Upper lobe of left lung (tissue), 6 donors: Measurements from ENCODE around the gene NEK4. TPM values are rescaled to one million over a fixed set of nuclear protein-coding genes. Genes with fewer than 3 reads are reported as not detected.

Source experiments
- ATAC-seq, 2 donors: fragments of 200-7000 bp; cut with Tn5 transposase; one replicate each; pipeline ENCODE4 v1.9.1; 2022; ENCODE audit warnings: mild to moderate bottlenecking in 2 of 2, moderate library complexity in 2 of 2; ENCODE audit not compliant: low FRiP score in 2 of 2
- DNase-seq, 2 donors: peaks; one replicate each; pipeline ENCODE4 v3.0.0-alpha.2; 2019 to 2020
- H3K27ac ChIP-seq, 4 donors: fragments of 200-600 bp; sonication (generic); one replicate each; pipeline ENCODE4 v1.5.1; 2016 to 2019
- H3K27me3 ChIP-seq, 4 donors: fragments of 200-600 bp; sonication (generic); one replicate each; pipeline ENCODE4 v1.5.1; 2017 to 2019
- H3K36me3 ChIP-seq, 4 donors: fragments of 200-600 bp; sonication (generic); one replicate each; pipeline ENCODE4 v1.5.1; 2016 to 2019
- H3K4me1 ChIP-seq, 4 donors: fragments of 200-600 bp; sonication (generic); one replicate each; pipeline ENCODE4 v1.5.1; 2018 to 2019
- H3K4me3 ChIP-seq, 4 donors: fragments of 200-600 bp; sonication (generic); one replicate each; pipeline ENCODE4 v1.5.1; 2017 to 2019; ENCODE audit warnings: mild to moderate bottlenecking in 2 of 4, moderate library complexity in 1 of 4
- H3K9me3 ChIP-seq, 4 donors: fragments of 200-600 bp; sonication (generic); one replicate each; pipeline ENCODE4 v1.5.1; 2018 to 2019
- CTCF ChIP-seq, 6 experiments: fragments of 450-650 bp in 4 of 6; fragments of 200-600 bp in 2 of 6; sonication (generic) in 2 of 6; IDR thresholded peaks; one replicate each; pipeline ENCODE4 v1.5.1; 2016 to 2019; ENCODE audit warnings: antibody characterized with exemption in 6 of 6
- EP300 ChIP-seq, 4 donors: sonication (generic); formaldehyde crosslinking; IDR thresholded peaks; one replicate each; pipeline ENCODE4 v1.5.1; 2017; ENCODE audit warnings: antibody characterized with exemption in 4 of 4, control low read depth in 2 of 4
- POLR2A ChIP-seq, 4 donors: fragments of 450-650 bp; IDR thresholded peaks; one replicate each; pipeline ENCODE4 v1.5.1; 2016 to 2017; ENCODE audit warnings: antibody characterized with exemption in 4 of 4, mild to moderate bottlenecking in 2 of 4
- POLR2AphosphoS5 ChIP-seq, 2 donors: sonication (generic); formaldehyde crosslinking; IDR thresholded peaks; one replicate each; pipeline ENCODE4 v1.5.1; 2017; ENCODE audit warnings: antibody characterized with exemption in 2 of 2
- WGBS, 2 donors: methylation state at CpG; one replicate each; pipeline ENCODE4 v1.1.5; 2017 to 2018; 5-methylcytosine and 5-hydroxymethylcytosine counted together
- total RNA-seq, 6 donors: library from RNA; depleted of rRNA in 4 of 6; stranded (reverse); fragments of >200 nt in 4 of 6; gene quantifications; one replicate each; pipeline versions ENCODE4 v1.1.0 to v1.2.1, GENCODE V29; 2016 to 2021
- donor health status: DM: no; HTN: no; CAD: no; lungs with moderate emphysema.
- donor health status: DM: no; HTN: yes; CAD: no; lungs with severe emphysema.

Gene NEK4
- total RNA-seq, 6 donors from 2014 or later = 17.8 to 28.6 (median 24.2) TPM

- H3K4me3 ChIP-seq = no peak overlapping the region
- no peak for DNase-seq
- 94 to 99% methylated on average over 9 to 10 of the region's 10 CpGs for WGBS, 2 donors
- H3K27ac ChIP-seq = no peak overlapping the region
- H3K36me3 ChIP-seq = no peaks in the 10 kb centered on the region
- H3K9me3 ChIP-seq = no peaks in the 10 kb centered on the region
- TF ChIP-seq CTCF (IDR thresholded peaks at IDR 0.05) (no peak), EP300 (IDR thresholded peaks at IDR 0.05) (no peak)
- H3K27me3 ChIP-seq = no peaks in the 10 kb centered on the region
- no peaks in the 10 kb centered on the region for H3K4me1 ChIP-seq
- ATAC-seq = no peak
Measured at GRCh38 chr3:52816654-52817053, 45.9 kb upstream of the NEK4 start.

GRCh38 chr3:52816199-52816598 lies 45.5 kb upstream of the NEK4 start:
- no peak for DNase-seq
- H3K9me3 ChIP-seq = no peaks in the 10 kb centered on the region
- H3K4me1 ChIP-seq = no peaks in the 10 kb centered on the region
- no peaks in the 10 kb centered on the region for H3K36me3 ChIP-seq
- H3K27me3 ChIP-seq = no peaks in the 10 kb centered on the region
- WGBS, 2 donors = 78 to 88% methylated on average over 6 of the region's 6 CpGs
- no peak for ATAC-seq
- H3K4me3 ChIP-seq = no peak overlapping the region
- H3K27ac ChIP-seq = no peak overlapping the region
- TF ChIP-seq EP300 (IDR thresholded peaks at IDR 0.05) (no peak), POLR2AphosphoS5 (IDR thresholded peaks at IDR 0.05) (no peak), CTCF (IDR thresholded peaks at IDR 0.05) (no peak), POLR2A (IDR thresholded peaks at IDR 0.05) (no peak)

GRCh38 chr3:52813810-52814209 lies 43.1 kb upstream of the NEK4 start:
- no peak for TF ChIP-seq POLR2AphosphoS5 (IDR thresholded peaks at IDR 0.05)
- no peak for TF ChIP-seq CTCF (IDR thresholded peaks at IDR 0.05)
- no peak for TF ChIP-seq EP300 (IDR thresholded peaks at IDR 0.05)
- no peak for TF ChIP-seq POLR2A (IDR thresholded peaks at IDR 0.05)
- DNase-seq (no peak), ATAC-seq (no peak)
- no peaks in the 10 kb centered on the region for H3K9me3 ChIP-seq
- H3K4me3 ChIP-seq = no peak overlapping the region
- H3K4me1 ChIP-seq = no peaks in the 10 kb centered on the region
- no peaks in the 10 kb centered on the region for H3K27me3 ChIP-seq
- H3K36me3 ChIP-seq = no peaks in the 10 kb centered on the region
- WGBS, 2 donors = 84% methylated on average over 8 of the region's 8 CpGs; no CpG with 5 or more reads in 1 of the 2 donors
- H3K27ac ChIP-seq = no peak overlapping the region

- Histone ChIP-seq H3K27ac (no peak overlapping the region), H3K4me3 (no peak overlapping the region), H3K9me3 (no peaks in the 10 kb centered on the region), H3K27me3 (no peaks in the 10 kb centered on the region), H3K36me3 (no peaks in the 10 kb centered on the region), H3K4me1 (no peaks in the 10 kb centered on the region)
- ATAC-seq (no peak), DNase-seq (no peak)
- 80 to 85% methylated on average over 2 to 7 of the region's 7 CpGs for WGBS, 2 donors
- no peak for TF ChIP-seq CTCF (IDR thresholded peaks at IDR 0.05)
- no peak for TF ChIP-seq POLR2A (IDR thresholded peaks at IDR 0.05)
- no peak for TF ChIP-seq POLR2AphosphoS5 (IDR thresholded peaks at IDR 0.05)
- TF ChIP-seq EP300 (IDR thresholded peaks at IDR 0.05) = no peak
Measured at GRCh38 chr3:52811452-52812011, 40.8 kb upstream of the NEK4 start.

- no peak for TF ChIP-seq POLR2A (IDR thresholded peaks at IDR 0.05)
- TF ChIP-seq POLR2AphosphoS5 (IDR thresholded peaks at IDR 0.05) = no peak
- TF ChIP-seq EP300 (IDR thresholded peaks at IDR 0.05) = no peak
- TF ChIP-seq CTCF (IDR thresholded peaks at IDR 0.05) = no peak
- no peaks in the 10 kb centered on the region for H3K4me1 ChIP-seq
- H3K27ac ChIP-seq = no peak overlapping the region
- no peak overlapping the region for H3K4me3 ChIP-seq
- DNase-seq (no peak), ATAC-seq (no peak)
- H3K36me3 ChIP-seq = no peaks in the 10 kb centered on the region
- no peaks in the 10 kb centered on the region for H3K9me3 ChIP-seq
- no peaks in the 10 kb centered on the region for H3K27me3 ChIP-seq
- 91 to 93% methylated on average over 11 of the region's 11 CpGs for WGBS, 2 donors
Measured at GRCh38 chr3:52810923-52811322, 40.2 kb upstream of the NEK4 start.
